Activated CD8-positive, alpha-beta T cell treated with anti-CD3 and anti-CD28 coated beads, Interleukin-2, amount 10 ng/mL, durations not matched to agents 7 days and 5 days (primary cell): ENCODE data around the gene NTM. TPM values are rescaled to one million over a fixed set of nuclear protein-coding genes. Genes with fewer than 3 reads are reported as not detected.

ENCODE experiments used
- ATAC-seq: fragments of 150-1000 bp; cut with Tn5 transposase; one replicate; pipeline ENCODE4 v1.10.0; 2021; ENCODE audit warnings: moderate library complexity
- CTCF ChIA-PET: fragments of 350-600 bp; sonication (Branson Sonifier 250); formaldehyde crosslinking; loops from one replicate; lab custom pipeline; 2021; ENCODE audit warnings: antibody characterized with exemption; lab: Charles Lee
- POLR2A ChIA-PET: fragments of 350-600 bp; sonication (Branson Sonifier 250); formaldehyde crosslinking; loops from one replicate; lab custom pipeline; 2021; ENCODE audit warnings: antibody characterized with exemption; lab: Charles Lee
- DNase-seq: peaks from one replicate; pipeline ENCODE4 v3.0.0-alpha.2; 2020
- H3K27ac Mint-ChIP-seq: one replicate; pipeline ENCODE4 v1.8.0; 2021; ENCODE audit warnings: mild to moderate bottlenecking, mixed read lengths
- H3K27me3 Mint-ChIP-seq: one replicate; pipeline ENCODE4 v1.8.0; 2021; ENCODE audit warnings: low read depth, mixed read lengths
- H3K36me3 Mint-ChIP-seq: one replicate; pipeline ENCODE4 v1.8.0; 2021; ENCODE audit warnings: low read depth, mixed read lengths
- H3K4me1 Mint-ChIP-seq: one replicate; pipeline ENCODE4 v1.8.0; 2021; ENCODE audit warnings: low read depth, mixed read lengths
- H3K4me3 Mint-ChIP-seq: one replicate; pipeline ENCODE4 v1.8.0; 2021; ENCODE audit warnings: mild to moderate bottlenecking, mixed read lengths
- H3K9me3 Mint-ChIP-seq: one replicate; pipeline ENCODE4 v1.8.0; 2022; ENCODE audit warnings: mixed read lengths; ENCODE audit not compliant: insufficient read depth
- total RNA-seq, 2 experiments: library from RNA; stranded (reverse); gene quantifications; one replicate each; pipeline ENCODE4 v1.2.3, GENCODE V29; 2021

Gene NTM
- total RNA-seq, 2 experiments from 2014 or later: not detected

- Mint-ChIP-seq H3K27me3 (no peaks in the 10 kb centered on the region), H3K4me1 (no peaks in the 10 kb centered on the region), H3K9me3 (no peaks in the 10 kb centered on the region), H3K36me3 (no peaks in the 10 kb centered on the region), H3K27ac (no peak overlapping the region), H3K4me3 (no peak overlapping the region)
- ChIA-PET CTCF (no interaction called here), POLR2A (no interaction called here)
- no peak for DNase-seq
- no peak for ATAC-seq
Measured at GRCh38 chr11:131664293-131664692, 293.9 kb downstream of the NTM start.

- ChIA-PET CTCF (no interaction called here), POLR2A (no interaction called here)
Measured at GRCh38 chr11:131664816-131665215, 294.4 kb downstream of the NTM start.

GRCh38 chr11:131665344-131665968 is 295.0 kb downstream of the NTM start:
- no peak overlapping the region for H3K4me3 Mint-ChIP-seq

More at GRCh38 chr11:131664816-131665215, 294.4 kb downstream of the NTM start:
- no peaks in the 10 kb centered on the region for H3K27me3 Mint-ChIP-seq
- H3K27ac Mint-ChIP-seq: no peak overlapping the region
- H3K4me1 Mint-ChIP-seq: no peaks in the 10 kb centered on the region
- H3K9me3 Mint-ChIP-seq: no peaks in the 10 kb centered on the region
- H3K36me3 Mint-ChIP-seq: no peaks in the 10 kb centered on the region
- no peak for DNase-seq
- no peak overlapping the region for H3K4me3 Mint-ChIP-seq
- ATAC-seq: no peak

GRCh38 chr11:131666006-131666405 is 295.6 kb downstream of the NTM start:
- no peak for DNase-seq
- POLR2A ChIA-PET: interaction anchor here (0.7 kb wide), 1 partner anchor 9 kb away, joined by 3 read pairs; no protein-coding TSS in a partner anchor
- no peaks in the 10 kb centered on the region for H3K9me3 Mint-ChIP-seq
- CTCF ChIA-PET: no interaction called here
- no peaks in the 10 kb centered on the region for H3K27me3 Mint-ChIP-seq
- no peak for ATAC-seq
- H3K27ac Mint-ChIP-seq: no peak overlapping the region
- no peaks in the 10 kb centered on the region for H3K36me3 Mint-ChIP-seq
- no peak overlapping the region for H3K4me3 Mint-ChIP-seq
- no peaks in the 10 kb centered on the region for H3K4me1 Mint-ChIP-seq

More at GRCh38 chr11:131665344-131665968, 295.0 kb downstream of the NTM start:
- no peak overlapping the region for H3K27ac Mint-ChIP-seq
- H3K4me1 Mint-ChIP-seq: no peaks in the 10 kb centered on the region
- no peaks in the 10 kb centered on the region for H3K36me3 Mint-ChIP-seq
- H3K9me3 Mint-ChIP-seq: no peaks in the 10 kb centered on the region
- H3K27me3 Mint-ChIP-seq: no peaks in the 10 kb centered on the region
- DNase-seq (no peak), ATAC-seq (no peak)
- ChIA-PET CTCF (no interaction called here), POLR2A (no interaction called here)

- DNase-seq: no peak
- H3K36me3 Mint-ChIP-seq: no peaks in the 10 kb centered on the region
- H3K27me3 Mint-ChIP-seq: no peaks in the 10 kb centered on the region
- no peaks in the 10 kb centered on the region for H3K9me3 Mint-ChIP-seq
- no peak for ATAC-seq
- POLR2A ChIA-PET: interaction anchor here (0.7 kb wide), 1 partner anchor 9 kb away, joined by 3 read pairs; no protein-coding TSS in a partner anchor
- no peaks in the 10 kb centered on the region for H3K4me1 Mint-ChIP-seq
- no peak overlapping the region for H3K27ac Mint-ChIP-seq
- CTCF ChIA-PET: no interaction called here
- no peak overlapping the region for H3K4me3 Mint-ChIP-seq
Measured at GRCh38 chr11:131666617-131667016, 296.2 kb downstream of the NTM start.

GRCh38 chr11:131667566-131667965 is 297.2 kb downstream of the NTM start:
- Mint-ChIP-seq H3K27me3 (no peaks in the 10 kb centered on the region), H3K9me3 (no peaks in the 10 kb centered on the region), H3K36me3 (no peaks in the 10 kb centered on the region), H3K4me3 (no peak overlapping the region), H3K4me1 (no peaks in the 10 kb centered on the region), H3K27ac (no peak overlapping the region)
- ChIA-PET POLR2A (no interaction called here), CTCF (no interaction called here)
- no peak for DNase-seq
- ATAC-seq: no peak

- Mint-ChIP-seq H3K4me3 (no peak overlapping the region), H3K27me3 (no peaks in the 10 kb centered on the region), H3K36me3 (no peaks in the 10 kb centered on the region), H3K4me1 (no peaks in the 10 kb centered on the region), H3K27ac (no peak overlapping the region), H3K9me3 (no peaks in the 10 kb centered on the region)
- DNase-seq (peak; percentile 56), ATAC-seq (peak; percentile 63)
- ChIA-PET POLR2A (no interaction called here), CTCF (interaction anchor here (0.7 to 1.5 kb wide), 4 partner anchors 12 to 1361 kb away, joined by 3 to 4 read pairs (median 3); no protein-coding TSS in a partner anchor)
Measured at GRCh38 chr11:131668500-131669400, 298.3 kb downstream of the NTM start.

- no peaks in the 10 kb centered on the region for H3K4me1 Mint-ChIP-seq
Measured at GRCh38 chr11:131669401-131669780, 299.0 kb downstream of the NTM start.

GRCh38 chr11:131670876-131671275 is 300.5 kb downstream of the NTM start:
- DNase-seq (no peak), ATAC-seq (no peak)
- H3K27me3 Mint-ChIP-seq: no peaks in the 10 kb centered on the region
- no peaks in the 10 kb centered on the region for H3K36me3 Mint-ChIP-seq
- no peaks in the 10 kb centered on the region for H3K9me3 Mint-ChIP-seq
- POLR2A ChIA-PET: no interaction called here
- H3K4me3 Mint-ChIP-seq: no peak overlapping the region
- no peaks in the 10 kb centered on the region for H3K4me1 Mint-ChIP-seq
- no peak overlapping the region for H3K27ac Mint-ChIP-seq
- CTCF ChIA-PET: interaction anchor here (1.4 kb wide), 1 partner anchor 606 kb away, joined by 3 read pairs; no protein-coding TSS in a partner anchor

More at GRCh38 chr11:131669401-131669780, 299.0 kb downstream of the NTM start:
- no peaks in the 10 kb centered on the region for H3K27me3 Mint-ChIP-seq
- H3K36me3 Mint-ChIP-seq: no peaks in the 10 kb centered on the region
- POLR2A ChIA-PET: no interaction called here
- ATAC-seq (no peak), DNase-seq (no peak)
- H3K27ac Mint-ChIP-seq: no peak overlapping the region
- H3K4me3 Mint-ChIP-seq: no peak overlapping the region
- CTCF ChIA-PET: interaction anchor here (0.7 to 1.5 kb wide), 4 partner anchors 12 to 1361 kb away, joined by 3 to 4 read pairs (median 3); no protein-coding TSS in a partner anchor
- no peaks in the 10 kb centered on the region for H3K9me3 Mint-ChIP-seq

GRCh38 chr11:131671320-131671719 is 300.9 kb downstream of the NTM start:
- Mint-ChIP-seq H3K4me1 (no peaks in the 10 kb centered on the region), H3K9me3 (no peaks in the 10 kb centered on the region), H3K4me3 (no peak overlapping the region), H3K27ac (no peak overlapping the region), H3K27me3 (no peaks in the 10 kb centered on the region), H3K36me3 (no peaks in the 10 kb centered on the region)
- ChIA-PET POLR2A (no interaction called here), CTCF (interaction anchor here (1.4 kb wide), 1 partner anchor 607 kb away, joined by 3 read pairs; no protein-coding TSS in a partner anchor)
- ATAC-seq (no peak), DNase-seq (no peak)

GRCh38 chr11:131671734-131672133 is 301.3 kb downstream of the NTM start:
- CTCF ChIA-PET: interaction anchor here (1.4 kb wide), 1 partner anchor 607 kb away, joined by 3 read pairs; no protein-coding TSS in a partner anchor
- Mint-ChIP-seq H3K36me3 (no peaks in the 10 kb centered on the region), H3K4me3 (no peak overlapping the region), H3K27me3 (no peaks in the 10 kb centered on the region), H3K4me1 (no peaks in the 10 kb centered on the region), H3K27ac (no peak overlapping the region), H3K9me3 (no peaks in the 10 kb centered on the region)
- ATAC-seq: no peak
- POLR2A ChIA-PET: no interaction called here
- DNase-seq: no peak

GRCh38 chr11:131672191-131672590 is 301.8 kb downstream of the NTM start:
- Mint-ChIP-seq H3K9me3 (no peaks in the 10 kb centered on the region), H3K4me3 (no peak overlapping the region), H3K36me3 (no peaks in the 10 kb centered on the region), H3K27me3 (no peaks in the 10 kb centered on the region), H3K27ac (no peak overlapping the region), H3K4me1 (no peaks in the 10 kb centered on the region)
- ATAC-seq (no peak), DNase-seq (no peak)
- ChIA-PET POLR2A (no interaction called here), CTCF (interaction anchor here (1.4 kb wide), 1 partner anchor 608 kb away, joined by 3 read pairs; no protein-coding TSS in a partner anchor)
